LNCAP (cell line): ENCODE data around the gene CREB5.

Source experiments
- TF ChIP-seq, protein P1 (sequence below): fragments of 450-650 bp; IDR thresholded peaks from 2 replicates; pipeline ENCODE4 v1.5.1; 2017; ENCODE audit warnings: mild to moderate bottlenecking

The CREB5 gene

DNA sequence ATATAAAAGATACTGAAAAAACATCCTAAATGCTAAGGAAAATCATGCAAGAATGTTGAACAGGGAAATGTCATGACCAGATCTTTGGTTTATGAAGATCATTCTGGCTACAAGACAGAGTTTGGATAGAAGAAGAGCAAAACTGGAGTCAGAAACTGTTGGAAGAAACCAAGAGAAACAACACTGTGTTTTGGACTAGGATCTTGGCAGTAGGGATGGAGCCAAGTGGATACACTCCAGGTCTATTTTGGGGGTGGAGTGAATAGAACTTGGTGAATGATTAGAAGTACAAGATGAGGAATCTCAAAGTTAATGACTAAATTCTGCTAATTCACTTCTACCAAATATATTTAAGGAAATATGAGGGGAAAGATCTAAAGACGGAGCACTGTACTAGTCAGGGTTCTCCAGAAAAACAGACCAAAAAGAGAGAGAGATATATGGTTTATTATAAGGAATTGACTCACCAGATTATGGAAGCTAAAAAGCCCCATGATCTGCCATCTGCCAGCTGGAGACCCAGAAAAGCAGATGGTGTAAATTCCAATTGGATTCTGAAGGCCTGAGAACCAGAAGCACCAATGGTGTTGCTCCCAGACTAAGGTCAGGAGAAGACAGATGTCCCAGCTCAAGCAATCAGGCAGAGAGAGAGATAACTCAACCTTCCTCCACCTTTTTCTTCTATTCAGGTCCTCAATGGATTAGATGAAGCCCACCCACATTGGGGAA lies 290.9 kb downstream of the CREB5 start:
- TF ChIP-seq, protein P1, sequence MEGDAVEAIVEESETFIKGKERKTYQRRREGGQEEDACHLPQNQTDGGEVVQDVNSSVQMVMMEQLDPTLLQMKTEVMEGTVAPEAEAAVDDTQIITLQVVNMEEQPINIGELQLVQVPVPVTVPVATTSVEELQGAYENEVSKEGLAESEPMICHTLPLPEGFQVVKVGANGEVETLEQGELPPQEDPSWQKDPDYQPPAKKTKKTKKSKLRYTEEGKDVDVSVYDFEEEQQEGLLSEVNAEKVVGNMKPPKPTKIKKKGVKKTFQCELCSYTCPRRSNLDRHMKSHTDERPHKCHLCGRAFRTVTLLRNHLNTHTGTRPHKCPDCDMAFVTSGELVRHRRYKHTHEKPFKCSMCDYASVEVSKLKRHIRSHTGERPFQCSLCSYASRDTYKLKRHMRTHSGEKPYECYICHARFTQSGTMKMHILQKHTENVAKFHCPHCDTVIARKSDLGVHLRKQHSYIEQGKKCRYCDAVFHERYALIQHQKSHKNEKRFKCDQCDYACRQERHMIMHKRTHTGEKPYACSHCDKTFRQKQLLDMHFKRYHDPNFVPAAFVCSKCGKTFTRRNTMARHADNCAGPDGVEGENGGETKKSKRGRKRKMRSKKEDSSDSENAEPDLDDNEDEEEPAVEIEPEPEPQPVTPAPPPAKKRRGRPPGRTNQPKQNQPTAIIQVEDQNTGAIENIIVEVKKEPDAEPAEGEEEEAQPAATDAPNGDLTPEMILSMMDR, result no peak

DNA sequence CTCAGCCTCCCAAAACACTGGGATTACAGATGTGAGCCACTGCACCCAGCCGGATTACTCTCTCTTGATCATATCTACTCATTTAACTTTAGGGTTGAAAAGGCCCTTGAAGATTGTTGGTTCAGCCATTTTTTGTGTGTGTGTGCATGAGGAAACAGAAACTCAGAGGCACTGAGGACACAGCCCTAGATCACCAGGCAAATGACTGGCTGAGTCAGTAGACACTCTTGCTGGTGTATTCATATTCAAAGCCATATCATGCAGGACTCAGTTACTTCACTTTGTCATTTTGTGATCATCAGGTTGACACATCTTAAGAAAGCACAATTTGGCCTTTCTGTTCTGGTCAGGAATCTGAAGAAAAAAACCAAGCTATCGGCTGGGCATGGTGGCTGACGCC lies 292.4 kb downstream of the CREB5 start:
- TF ChIP-seq, protein P1, result no peak

DNA sequence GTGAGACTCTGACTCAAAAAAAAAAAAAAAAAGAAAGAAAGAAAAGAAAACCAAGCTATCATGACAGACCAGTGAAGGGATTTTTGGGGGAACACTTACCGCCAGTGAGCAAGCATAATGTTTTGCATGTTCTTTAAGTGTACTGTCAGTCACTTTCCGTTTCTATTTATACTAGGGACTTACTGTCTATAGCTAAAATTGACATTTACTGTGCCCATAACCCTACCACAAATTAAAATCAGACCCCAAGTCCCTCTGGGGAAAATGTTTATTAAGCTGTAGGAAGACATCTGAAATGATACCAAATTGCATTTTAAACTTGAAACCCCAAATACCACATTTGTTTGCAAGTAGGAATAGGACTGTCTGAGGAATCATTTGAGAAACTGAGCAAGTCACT lies 293.0 kb downstream of the CREB5 start:
- TF ChIP-seq, protein P1, result no peak

DNA sequence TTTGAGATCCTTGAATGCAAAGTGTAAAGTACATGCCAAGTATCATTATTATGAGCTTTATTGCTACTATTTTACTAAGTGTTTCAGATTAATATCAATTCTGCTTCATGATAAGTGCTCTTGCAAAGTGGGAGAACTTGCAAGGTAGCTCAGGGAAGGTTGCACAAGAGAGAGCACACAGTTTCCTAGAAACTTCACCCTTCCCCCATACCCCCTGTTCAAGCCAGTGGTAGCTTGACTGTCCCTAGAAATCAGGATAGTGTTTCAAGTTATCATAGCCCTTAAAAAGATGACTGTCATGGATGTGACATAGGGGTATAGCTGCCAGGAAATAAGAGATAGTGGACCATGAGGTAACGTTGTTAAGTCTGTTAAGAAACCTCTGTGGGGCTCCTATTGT lies 294.3 kb downstream of the CREB5 start:
- TF ChIP-seq, protein P1, result no peak

DNA sequence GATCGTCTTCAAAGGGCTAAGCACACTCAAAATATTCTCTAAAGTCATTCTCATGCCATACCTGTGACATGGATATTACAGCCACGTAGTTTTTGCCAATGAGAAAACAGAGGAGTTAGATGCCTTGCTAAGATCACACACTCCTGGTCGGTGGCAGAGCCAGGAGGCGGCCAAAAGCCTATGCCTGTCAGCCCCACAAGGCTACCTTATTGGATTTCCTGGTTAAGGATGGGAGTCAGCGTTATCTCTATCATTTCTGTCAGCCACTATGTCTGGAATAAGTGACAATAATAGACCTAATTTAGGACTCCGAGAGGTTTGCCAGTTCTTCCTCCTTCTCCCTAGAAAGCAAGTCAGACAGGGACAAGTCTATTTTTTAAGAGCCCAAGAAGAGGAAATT lies 295.0 kb downstream of the CREB5 start:
- TF ChIP-seq, protein P1, result no peak

DNA sequence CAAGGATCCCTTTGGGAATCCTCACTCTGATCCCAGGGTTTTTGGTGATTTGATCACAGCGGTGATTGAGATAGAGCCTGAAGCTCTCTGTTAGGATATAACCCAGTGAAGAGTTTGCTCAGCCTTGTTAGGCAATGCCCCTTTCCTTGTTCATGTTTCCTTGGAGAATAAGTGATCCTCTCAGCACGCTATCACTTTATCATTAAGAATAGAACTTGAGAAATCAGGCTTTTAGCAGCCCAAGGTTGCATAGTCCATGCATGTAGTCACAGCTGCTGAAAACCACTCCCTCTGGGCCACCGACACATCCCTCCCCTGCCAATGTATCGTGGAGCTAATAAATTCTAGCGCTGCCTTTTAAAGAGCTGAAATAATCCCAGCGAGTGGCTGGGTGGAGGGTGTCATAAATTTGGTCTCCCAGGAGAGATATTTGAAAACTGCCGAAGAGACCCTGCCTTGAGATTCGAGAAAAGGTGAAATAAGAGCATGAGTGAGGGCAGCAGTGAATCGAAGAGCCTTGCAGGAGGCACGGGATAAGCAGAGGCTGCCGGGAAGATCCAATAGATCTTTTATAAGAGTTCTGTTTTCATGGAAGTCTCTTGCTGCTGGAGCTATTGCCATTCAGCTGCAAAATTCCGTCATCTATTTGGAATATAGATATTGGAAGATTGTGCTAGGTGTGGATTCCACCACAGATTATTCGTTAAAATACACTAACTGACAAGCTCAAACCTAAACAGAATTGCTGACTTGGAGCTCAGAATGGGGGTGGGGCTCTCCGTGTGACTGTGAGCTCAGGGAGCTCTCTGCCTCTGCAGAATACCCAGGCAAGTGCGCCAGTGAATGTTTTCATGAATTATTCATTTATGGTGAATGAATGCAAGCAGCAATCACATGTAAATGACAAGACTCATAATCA lies 296.0 kb downstream of the CREB5 start:
- TF ChIP-seq, protein P1, result no peak

DNA sequence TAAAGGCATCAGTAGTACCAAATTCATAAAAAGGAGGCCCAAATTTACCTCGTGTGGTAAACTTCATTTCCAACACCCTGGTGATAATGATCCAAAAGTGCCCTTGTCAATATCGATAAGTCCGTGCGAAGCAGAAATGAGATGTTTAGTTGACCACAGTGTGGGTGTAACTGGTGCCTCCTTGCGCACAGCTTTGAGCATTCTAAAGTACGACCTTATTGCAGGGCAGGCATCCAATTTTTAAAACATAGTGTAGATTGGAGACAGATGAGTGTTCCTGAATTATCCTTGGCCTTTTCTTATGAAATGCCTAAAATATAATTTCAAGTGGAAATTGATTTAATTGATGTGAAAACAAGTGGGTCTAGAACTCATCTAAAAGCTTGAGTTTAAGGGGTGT lies 297.4 kb downstream of the CREB5 start:
- TF ChIP-seq, protein P1, result no peak
